Spleen (tissue), 11 donors: ENCODE data around the gene TSACC. TPM values are rescaled to one million over a fixed set of nuclear protein-coding genes. Genes with fewer than 3 reads are reported as not detected.
A peak's percentile ranks its signal among the peaks of the same experiment; 100 is the strongest.

Experiments used
- DNase-seq: peaks from one replicate; pipeline ENCODE4 v3.0.0-alpha.2; 2020
- H3K27ac ChIP-seq, 8 donors: fragments of 200-600 bp; sonication (generic) in 7 of 8; 1 replicate in 4 of 8; 2 replicates in 4 of 8; pipeline versions ENCODE4 v1.5.0 to v1.8.0; 2016 to 2021; ENCODE audit warnings: inconsistent platforms in 4 of 8, mild to moderate bottlenecking in 4 of 8, moderate library complexity in 1 of 8
- H3K27me3 ChIP-seq, 7 donors: fragments of 200-600 bp; sonication (generic) in 6 of 7; replicated peaks in 1 of 7; 1 replicate in 4 of 7; 2 replicates in 3 of 7; pipeline versions ENCODE4 v1.5.0 to v1.8.0; 2016 to 2021; ENCODE audit warnings: inconsistent platforms in 3 of 7, mild to moderate bottlenecking in 1 of 7
- H3K36me3 ChIP-seq, 6 donors: fragments of 200-600 bp; sonication (generic) in 5 of 6; 1 replicate in 4 of 6; 2 replicates in 2 of 6; pipeline versions ENCODE4 v1.5.0 to v1.8.0; 2016 to 2021; ENCODE audit warnings: inconsistent platforms in 2 of 6
- H3K4me1 ChIP-seq, 6 donors: fragments of 200-600 bp; sonication (generic) in 5 of 6; 1 replicate in 3 of 6; 2 replicates in 3 of 6; pipeline versions ENCODE4 v1.5.0 to v1.8.0; 2016 to 2021; ENCODE audit warnings: inconsistent platforms in 3 of 6
- H3K4me3 ChIP-seq, 8 donors: fragments of 200-600 bp; sonication (generic) in 7 of 8; 1 replicate in 4 of 8; 2 replicates in 4 of 8; pipeline versions ENCODE4 v1.5.0 to v1.8.0; 2016 to 2021; ENCODE audit warnings: inconsistent platforms in 4 of 8, mild to moderate bottlenecking in 4 of 8, moderate library complexity in 2 of 8
- H3K9me3 ChIP-seq, 8 donors: fragments of 200-600 bp; sonication (generic) in 7 of 8; 1 replicate in 4 of 8; 2 replicates in 4 of 8; pipeline versions ENCODE4 v1.5.0 to v1.8.0; 2016 to 2021; ENCODE audit warnings: inconsistent platforms in 4 of 8
- POLR2A ChIP-seq, 3 donors: fragments of 450-650 bp; IDR thresholded peaks; one replicate each; pipeline ENCODE4 v1.5.1; 2017; ENCODE audit warnings: antibody characterized with exemption in 3 of 3, mild to moderate bottlenecking in 1 of 3
- POLR2AphosphoS5 ChIP-seq, 3 donors: sonication (generic); formaldehyde crosslinking; IDR thresholded peaks; one replicate each; pipeline ENCODE4 v1.5.1; 2017; ENCODE audit warnings: antibody characterized with exemption in 3 of 3
- WGBS, 5 donors: extraction: QIAGEN DNeasy Blood & Tissue Kit in 3 of 5; methylation state at CpG; one replicate each; pipeline versions ENCODE4 v1.1.5 to v1.1.7; 2013 to 2018; 5-methylcytosine and 5-hydroxymethylcytosine counted together
- intact Hi-C: fragments of 100-400 bp; cut with DNase I; formaldehyde crosslinking; loops from one replicate; pipeline ENCODE4 v1.15.0; 2023; ENCODE audit warnings: low total_unique reads
- polyA plus RNA-seq, 3 donors: library from polyadenylated mRNA; stranded (reverse); fragments of 200-250 nt; gene quantifications; one replicate each; pipeline ENCODE4 v1.2.1, GENCODE V29; 2013
- total RNA-seq, 7 donors: library from RNA; depleted of rRNA in 3 of 7; stranded (reverse); fragments of >200 nt in 3 of 7; fragmentation: NEBNext Ultra II Directional in 4 of 7; extraction: Animal tissue kit (Norgen Biotek cat#: 25700) in 4 of 7; gene quantifications; one replicate each; pipeline versions ENCODE4 v1.1.0 to v1.2.1, GENCODE V29; 2016 to 2021
- TF ChIP-seq, protein P1 (sequence below), 11 experiments: fragments of 200-600 bp in 7 of 11; fragments of 450-650 bp in 4 of 11; sonication (generic) in 4 of 11; IDR thresholded peaks in 8 of 11; conservative IDR thresholded peaks in 3 of 11; 1 replicate in 7 of 11; 2 replicates in 4 of 11; pipeline versions ENCODE4 v1.4.0 to v1.8.0; 2016 to 2021; ENCODE audit warnings: antibody characterized with exemption in 11 of 11, inconsistent platforms in 4 of 11, mild to moderate bottlenecking in 1 of 11
- donor health status: healthy with polysubstance abuse.
- donor health status: DM: no; HTN: no; CAD: no; lungs with moderate emphysema.
- donor health status: DM: no; HTN: no; CAD: no.
- donor health status: Bipolar disorder and iron deficiency.
- donor health status: healthy.
- donor health status: DM: no; HTN: no; CAD: no.
- donor health status: DM: yes; HTN: yes; CAD: no.

Gene TSACC
- total and polyA plus RNA-seq, 10 donors, result 0.41 to 1.4 (median 1.3) TPM; not detected in 7

DNA sequence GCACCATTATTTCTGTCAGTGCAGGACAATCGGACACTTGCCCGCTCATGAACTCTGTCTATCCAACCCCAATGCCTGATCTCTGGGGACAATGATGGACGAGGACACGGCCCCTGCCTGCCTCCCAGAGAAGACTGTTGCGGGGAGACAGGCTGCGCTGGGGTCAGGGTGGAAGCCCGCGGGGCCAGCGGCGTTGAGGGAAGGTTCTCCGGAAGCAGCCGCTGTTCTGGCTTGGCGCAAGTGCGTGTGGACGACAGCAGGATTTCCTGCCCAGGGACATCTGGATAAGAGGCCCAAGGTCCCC, 49.5 kb downstream of the TSACC start:
- H3K4me3 ChIP-seq, result peak overlapping the region in 2 of 8 donors; percentile 26 to 54
- H3K4me1 ChIP-seq, result peaks cover 0 to 26% (median 13%) of the 10 kb centered on the region in 6 donors
- H3K27ac ChIP-seq, result no peak overlapping the region
- TF ChIP-seq, protein P1, sequence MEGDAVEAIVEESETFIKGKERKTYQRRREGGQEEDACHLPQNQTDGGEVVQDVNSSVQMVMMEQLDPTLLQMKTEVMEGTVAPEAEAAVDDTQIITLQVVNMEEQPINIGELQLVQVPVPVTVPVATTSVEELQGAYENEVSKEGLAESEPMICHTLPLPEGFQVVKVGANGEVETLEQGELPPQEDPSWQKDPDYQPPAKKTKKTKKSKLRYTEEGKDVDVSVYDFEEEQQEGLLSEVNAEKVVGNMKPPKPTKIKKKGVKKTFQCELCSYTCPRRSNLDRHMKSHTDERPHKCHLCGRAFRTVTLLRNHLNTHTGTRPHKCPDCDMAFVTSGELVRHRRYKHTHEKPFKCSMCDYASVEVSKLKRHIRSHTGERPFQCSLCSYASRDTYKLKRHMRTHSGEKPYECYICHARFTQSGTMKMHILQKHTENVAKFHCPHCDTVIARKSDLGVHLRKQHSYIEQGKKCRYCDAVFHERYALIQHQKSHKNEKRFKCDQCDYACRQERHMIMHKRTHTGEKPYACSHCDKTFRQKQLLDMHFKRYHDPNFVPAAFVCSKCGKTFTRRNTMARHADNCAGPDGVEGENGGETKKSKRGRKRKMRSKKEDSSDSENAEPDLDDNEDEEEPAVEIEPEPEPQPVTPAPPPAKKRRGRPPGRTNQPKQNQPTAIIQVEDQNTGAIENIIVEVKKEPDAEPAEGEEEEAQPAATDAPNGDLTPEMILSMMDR (IDR thresholded peaks at IDR 0.05 in 8 of 11, conservative IDR thresholded peaks at IDR 0.05 in 3 of 11), result no peak
- peak in 2 of 3 donors; percentile 33 to 51 for TF ChIP-seq POLR2AphosphoS5 (IDR thresholded peaks at IDR 0.05)
- intact Hi-C loops, result loop anchor here (5.0 kb wide), 1 partner anchor 224 kb away; no protein-coding TSS in a partner anchor
- WGBS, 5 donors, result 15 to 41% (median 20%) methylated on average over 8 to 15 of the region's 15 CpGs
- peaks cover 0 to 75% (median 24%) of the 10 kb centered on the region in 7 donors for H3K27me3 ChIP-seq
- H3K36me3 ChIP-seq, result no peaks in the 10 kb centered on the region
- no peaks in the 10 kb centered on the region for H3K9me3 ChIP-seq
- no peak for DNase-seq

DNA sequence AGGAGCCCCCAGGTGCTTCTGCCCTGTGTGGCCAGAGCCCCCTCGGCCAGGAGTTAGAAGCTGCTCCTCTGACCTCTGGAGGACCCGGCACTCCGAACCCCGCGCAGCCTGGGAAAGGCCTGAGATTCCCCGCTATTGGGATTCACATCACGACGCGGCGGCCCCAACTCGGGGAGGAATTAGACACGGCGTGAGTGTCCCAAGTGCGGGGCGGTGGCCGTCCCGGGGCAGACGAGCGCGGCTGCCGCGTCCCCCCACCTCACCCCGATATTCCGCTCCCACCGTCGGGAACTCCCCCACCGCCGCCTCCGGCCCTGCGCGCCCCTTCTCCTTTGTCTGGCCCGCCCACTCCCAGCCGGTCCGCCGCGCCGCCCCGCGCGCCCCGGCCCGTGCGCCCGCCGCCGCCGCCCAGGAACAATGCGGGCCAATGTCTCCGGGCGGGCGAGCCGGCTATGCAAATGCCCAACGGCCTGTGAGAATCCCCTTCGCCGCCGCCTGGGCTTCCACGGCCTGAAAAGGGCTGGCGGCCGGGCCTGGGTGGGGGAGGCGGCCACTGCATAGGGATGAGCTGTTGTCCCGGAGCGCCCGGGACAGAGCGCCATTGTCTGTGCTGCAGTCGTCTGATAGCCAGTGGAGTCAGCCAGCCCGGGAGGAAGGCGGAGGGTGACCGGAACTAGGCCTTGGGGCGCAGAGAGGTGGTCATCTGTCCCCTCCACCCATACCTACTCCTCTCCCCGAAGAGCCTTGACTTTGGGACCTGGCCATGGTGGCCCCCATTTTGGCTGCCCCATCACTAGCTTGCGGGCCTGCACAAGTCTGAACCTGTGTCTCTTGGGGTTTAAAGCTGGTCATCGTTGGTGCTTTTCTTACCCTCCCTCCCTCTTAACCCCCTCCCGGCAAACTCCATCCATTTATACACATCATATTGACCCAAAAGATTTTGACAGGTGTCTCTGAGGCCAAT, 50.1 kb downstream of the TSACC start:
- H3K9me3 ChIP-seq, result no peaks in the 10 kb centered on the region
- 13 to 25% (median 20%) methylated on average over 33 to 73 of the region's 73 CpGs for WGBS, 5 donors
- peaks cover 0 to 23% (median 13%) of the 10 kb centered on the region in 6 donors for H3K4me1 ChIP-seq
- H3K27ac ChIP-seq, result no peak overlapping the region
- H3K27me3 ChIP-seq, result peaks cover 0 to 76% (median 24%) of the 10 kb centered on the region in 7 donors
- peak overlapping the region in 2 of 8 donors; percentile 26 to 54 for H3K4me3 ChIP-seq
- DNase-seq, result no peak
- intact Hi-C loops, result loop anchor here (5.0 kb wide), 1 partner anchor 224 kb away; no protein-coding TSS in a partner anchor
- TF ChIP-seq POLR2A (IDR thresholded peaks at IDR 0.05), result no peak
- TF ChIP-seq POLR2AphosphoS5 (IDR thresholded peaks at IDR 0.05), result no peak
- TF ChIP-seq, protein P1 (IDR thresholded peaks at IDR 0.05 in 8 of 11, conservative IDR thresholded peaks at IDR 0.05 in 3 of 11), result no peak
- H3K36me3 ChIP-seq, result no peaks in the 10 kb centered on the region

DNA sequence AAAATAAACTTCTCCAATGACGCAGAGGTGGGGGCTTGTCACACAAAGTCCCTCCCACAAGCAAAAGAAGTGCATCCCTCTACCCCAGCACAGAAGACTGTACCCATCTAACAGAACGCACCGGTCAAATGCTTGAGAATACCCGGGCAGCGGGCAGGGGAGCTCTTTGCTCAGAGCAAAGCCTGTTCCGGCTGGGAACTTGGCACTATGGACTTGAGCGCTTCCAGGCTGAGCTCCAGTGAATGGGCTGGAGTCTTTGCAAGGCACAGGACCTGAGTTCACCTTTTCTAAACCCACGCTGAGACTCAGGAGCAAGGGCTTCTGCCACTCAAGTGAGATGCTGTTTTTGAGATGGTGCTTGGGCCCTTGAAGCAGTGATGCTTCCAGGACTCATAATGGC, 51.0 kb downstream of the TSACC start:
- Histone ChIP-seq H3K27ac (no peak overlapping the region), H3K9me3 (no peaks in the 10 kb centered on the region), H3K27me3 (peaks cover 0 to 76% (median 24%) of the 10 kb centered on the region in 7 donors), H3K4me1 (peaks cover 0 to 23% (median 13%) of the 10 kb centered on the region in 6 donors), H3K4me3 (no peak overlapping the region), H3K36me3 (no peaks in the 10 kb centered on the region)
- intact Hi-C loops, result loop anchor here (5.0 kb wide), 1 partner anchor 223 kb away; no protein-coding TSS in a partner anchor
- DNase-seq, result no peak
- 91 to 97% (median 97%) methylated on average over 7 to 8 of the region's 8 CpGs for WGBS, 5 donors
- TF ChIP-seq, protein P1 (IDR thresholded peaks at IDR 0.05 in 8 of 11, conservative IDR thresholded peaks at IDR 0.05 in 3 of 11), result no peak
